GM19463 (cell line): ENCODE data around the gene FAM227A.

ENCODE experiments used
- ATAC-seq: cut with Tn5 transposase; IDR thresholded peaks from one replicate; pipeline ENCODE4 v1.9.1; 2021; ENCODE audit warnings: mild to moderate bottlenecking, moderate library complexity; ENCODE audit not compliant: unreplicated experiment

The FAM227A gene

DNA sequence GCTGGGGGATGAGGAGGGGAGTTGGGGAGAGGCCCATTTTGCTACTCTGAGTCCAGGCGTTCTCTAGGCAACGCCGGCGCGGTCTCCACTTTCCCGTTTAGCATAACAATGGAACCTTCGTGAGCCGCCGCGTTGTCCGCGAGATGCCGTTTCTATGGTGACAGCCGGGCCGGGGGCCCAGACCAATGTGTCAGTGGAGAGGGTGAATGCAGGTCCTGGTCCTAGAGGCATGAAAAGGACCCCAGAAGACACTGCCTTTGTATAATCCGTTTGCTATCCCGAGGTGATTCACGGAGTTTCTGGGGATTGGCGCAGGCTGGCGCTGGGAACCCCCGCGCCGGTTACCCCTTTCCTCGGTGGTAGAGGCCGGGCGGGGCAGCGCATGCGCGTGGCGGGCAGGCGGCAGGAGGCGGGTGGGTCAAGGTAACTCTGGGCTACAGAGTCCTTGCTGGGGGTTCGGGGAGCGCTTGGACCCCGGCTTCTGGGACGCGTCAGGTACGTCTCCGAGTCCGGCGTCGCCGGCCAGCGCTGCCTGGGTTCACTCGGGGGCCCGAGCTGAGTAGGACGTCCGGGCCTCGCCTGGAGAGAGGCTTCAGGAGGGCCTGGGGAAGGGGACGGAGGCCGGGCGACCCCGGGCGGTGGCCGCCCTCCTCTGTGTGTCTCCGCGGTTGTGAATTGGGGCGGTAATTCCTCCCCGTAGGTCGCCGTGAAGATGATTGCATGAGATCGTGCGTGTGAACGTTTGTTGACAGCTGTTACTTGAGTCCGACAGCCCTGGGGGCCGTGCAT, at the start of gene FAM227A, which contains the start of gene CBY1:
Gene FAM227A, minus strand, starts transcription at position 137 of the 789 bp plus-strand sequence. CDS start 6,224 bp downstream, outside the sequence.
Gene CBY1, plus strand, starts transcription at position 383 of the 789 bp plus-strand sequence. CDS start 11,417 bp downstream, outside the sequence.
- ATAC-seq, result peak; percentile 69

DNA sequence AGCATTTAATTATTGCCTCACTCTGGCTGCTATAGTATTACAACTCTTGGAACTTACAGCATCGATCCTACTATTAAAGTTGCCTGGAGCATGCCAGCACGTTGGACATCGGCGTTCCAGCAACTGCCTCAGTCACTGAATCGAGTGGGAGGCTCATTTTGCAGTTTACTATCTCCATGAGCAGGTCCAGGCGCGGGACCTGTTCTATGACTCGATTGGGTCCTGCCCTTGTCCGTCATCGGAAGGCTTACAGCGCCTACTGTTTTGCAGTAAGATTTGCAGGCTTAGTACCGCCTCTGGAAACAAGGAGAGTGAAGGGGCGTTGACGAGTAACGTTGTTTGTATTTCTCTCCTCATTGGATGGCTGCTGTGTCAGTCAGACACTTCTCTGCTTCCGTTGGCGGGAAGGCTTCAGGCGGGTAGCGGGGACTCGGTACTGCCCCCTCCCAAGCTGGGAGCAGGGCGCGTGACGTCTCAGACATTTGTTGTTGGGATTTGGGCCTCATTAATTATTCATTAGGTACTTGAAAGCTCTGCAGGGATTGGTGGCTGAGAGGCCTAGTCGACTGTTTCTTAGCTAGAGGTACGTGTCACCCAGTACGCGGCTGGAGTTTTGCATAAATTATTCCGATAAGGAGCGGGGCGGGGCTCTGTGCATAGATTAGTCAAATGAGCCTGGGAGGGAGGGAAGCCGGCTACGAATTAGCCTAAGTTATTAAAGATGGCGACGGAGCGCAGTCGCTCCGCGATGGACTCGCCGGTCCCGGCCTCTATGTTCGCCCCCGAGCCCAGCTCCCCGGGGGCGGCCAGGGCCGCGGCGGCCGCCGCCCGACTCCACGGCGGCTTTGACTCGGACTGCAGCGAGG, 49.3 kb upstream of the FAM227A start, which contains the start of gene GTPBP1:
Gene GTPBP1, plus strand, starts transcription at position 710 of the 866 bp plus-strand sequence. Its CDS starts 12 bp downstream, at position 722.
- peak; percentile 68 for ATAC-seq

DNA sequence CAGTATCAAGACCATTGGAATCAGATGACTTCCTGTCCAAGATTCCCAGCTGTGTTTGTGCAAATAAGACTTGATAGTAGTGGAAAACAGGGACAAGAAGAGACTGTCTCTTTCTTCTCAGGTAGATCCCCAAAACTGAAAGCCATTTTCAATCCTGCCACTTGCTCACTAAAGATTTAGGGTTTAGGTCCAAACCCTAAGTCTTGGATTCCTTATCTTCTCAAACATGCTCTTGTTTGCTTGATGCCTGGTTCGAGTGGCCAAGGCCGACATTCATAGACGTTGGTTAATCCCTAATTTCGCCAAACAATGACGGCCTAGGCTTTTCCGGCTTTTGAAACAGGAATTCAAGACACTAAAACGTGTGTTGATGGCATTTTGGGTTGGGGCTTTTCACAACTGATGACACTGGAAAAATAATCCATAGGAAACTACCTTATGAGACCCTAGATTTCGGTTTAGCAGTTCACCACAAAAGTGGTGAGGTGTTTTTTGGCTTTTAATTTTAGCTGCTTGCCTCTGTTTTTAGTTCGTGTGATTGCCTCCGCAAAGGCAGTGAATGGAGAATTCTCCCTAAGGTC, 48.6 kb upstream of the FAM227A start:
- no peak for ATAC-seq

DNA sequence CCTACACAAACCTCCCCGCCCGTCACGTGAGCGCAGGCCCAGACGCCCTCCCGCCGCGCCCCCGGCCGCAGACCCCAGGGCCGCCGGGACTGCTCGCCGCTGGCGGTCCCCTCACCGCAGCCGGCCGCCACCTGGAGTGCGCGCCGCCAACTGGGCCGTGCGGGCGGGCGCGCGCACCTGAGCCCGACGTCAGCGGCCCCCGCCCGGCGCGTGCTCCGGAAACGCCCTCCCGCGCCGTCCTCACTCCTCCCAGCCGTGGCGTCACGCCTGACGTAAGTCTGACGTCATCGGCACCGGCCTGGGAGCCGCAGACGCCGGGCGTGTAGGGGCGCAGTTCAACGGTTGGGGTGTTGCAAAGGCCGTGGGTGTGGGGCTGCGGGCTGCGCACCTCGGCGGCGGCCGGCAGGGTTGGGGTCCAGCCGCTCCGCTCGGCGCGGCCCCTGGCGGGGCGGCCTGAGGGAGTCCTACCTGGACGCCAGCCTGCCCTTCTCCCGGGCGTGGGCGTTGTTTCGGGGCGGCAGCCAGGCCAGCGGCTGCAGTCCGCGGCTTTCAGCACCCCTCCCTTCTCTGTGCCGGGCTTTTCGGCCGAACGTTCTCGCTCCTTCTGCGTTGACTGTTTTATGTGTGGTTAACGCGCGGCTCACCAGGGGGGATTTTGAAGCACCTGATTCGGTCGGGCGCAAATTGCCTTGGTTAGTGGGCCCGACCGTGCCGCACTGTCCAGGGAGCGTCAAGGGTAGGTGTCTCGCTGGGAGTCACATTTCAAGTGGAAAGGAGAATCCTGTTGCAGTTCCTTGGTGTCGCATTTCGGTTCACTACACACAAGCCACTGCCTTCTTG, 44.8 kb upstream of the FAM227A start, which contains the start of gene JOSD1:
Gene JOSD1, minus strand, starts transcription at position 155 of the 840 bp plus-strand sequence. CDS start 956 bp downstream, outside the sequence.
- peak; percentile 29 for ATAC-seq

DNA sequence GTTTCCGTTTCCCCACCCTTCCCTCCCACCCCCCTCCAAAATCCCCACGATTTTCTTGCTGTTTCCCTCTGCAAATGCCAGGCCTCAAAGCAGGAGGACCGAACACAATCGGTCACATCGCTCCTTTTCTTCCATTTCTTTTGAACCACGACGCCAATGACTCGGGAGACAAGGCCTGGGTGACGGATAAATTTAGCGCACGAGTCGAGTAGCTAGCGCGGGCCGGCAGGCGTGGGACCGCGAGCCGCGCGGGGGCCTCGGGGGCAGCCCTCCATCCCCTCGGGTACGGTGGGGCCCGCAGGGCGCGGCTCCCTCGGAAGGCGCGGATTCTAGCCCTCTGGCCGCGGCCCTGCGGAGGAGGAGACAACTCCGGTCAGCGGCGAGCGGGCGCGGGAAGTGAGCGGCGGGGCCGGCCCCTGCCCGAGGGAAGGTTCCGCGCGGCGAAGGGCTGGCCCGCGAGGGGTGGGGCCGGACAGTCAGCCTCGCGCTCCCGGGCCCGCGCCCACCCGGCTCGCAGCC, 44.1 kb upstream of the FAM227A start:
- peak; percentile 17 for ATAC-seq

DNA sequence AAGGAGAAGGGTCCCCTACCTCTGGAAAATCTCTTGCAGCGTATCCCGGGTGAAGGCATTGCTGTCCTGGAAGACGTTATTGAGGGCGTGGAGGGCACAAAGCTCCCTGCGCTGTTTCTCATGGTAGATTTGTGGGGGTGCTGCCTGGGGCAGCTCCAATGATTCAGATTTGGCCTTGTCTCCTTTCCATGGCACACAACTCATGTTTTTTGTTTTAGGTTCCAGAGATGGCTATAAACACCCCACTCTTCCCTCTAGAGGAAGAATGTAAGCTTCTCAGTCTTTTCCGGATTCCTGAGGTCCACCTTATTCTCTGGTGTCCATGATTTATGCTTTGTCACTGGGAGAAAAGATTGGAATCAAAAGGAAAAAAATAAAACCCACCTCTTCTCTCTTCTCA, 43.6 kb upstream of the FAM227A start:
- ATAC-seq, result no peak

DNA sequence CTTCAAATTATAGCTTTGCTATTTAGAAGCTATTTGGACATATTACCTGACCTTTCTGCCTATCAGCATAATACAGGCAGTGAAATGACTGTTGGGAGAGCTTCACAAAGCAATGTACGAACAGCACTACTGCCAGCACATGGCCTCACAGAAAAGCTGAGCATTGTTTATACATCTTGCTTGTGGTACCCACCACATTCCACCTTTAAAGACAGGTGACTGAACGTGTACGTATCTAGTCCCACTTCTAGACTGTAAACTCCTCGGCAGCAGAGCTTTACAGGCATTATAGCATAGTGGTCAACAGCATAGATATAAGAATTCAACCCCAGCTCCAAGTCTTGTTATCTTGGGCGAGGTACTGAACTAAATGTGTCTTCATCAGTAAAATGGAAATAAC, 43.0 kb upstream of the FAM227A start:
- ATAC-seq, result no peak

DNA sequence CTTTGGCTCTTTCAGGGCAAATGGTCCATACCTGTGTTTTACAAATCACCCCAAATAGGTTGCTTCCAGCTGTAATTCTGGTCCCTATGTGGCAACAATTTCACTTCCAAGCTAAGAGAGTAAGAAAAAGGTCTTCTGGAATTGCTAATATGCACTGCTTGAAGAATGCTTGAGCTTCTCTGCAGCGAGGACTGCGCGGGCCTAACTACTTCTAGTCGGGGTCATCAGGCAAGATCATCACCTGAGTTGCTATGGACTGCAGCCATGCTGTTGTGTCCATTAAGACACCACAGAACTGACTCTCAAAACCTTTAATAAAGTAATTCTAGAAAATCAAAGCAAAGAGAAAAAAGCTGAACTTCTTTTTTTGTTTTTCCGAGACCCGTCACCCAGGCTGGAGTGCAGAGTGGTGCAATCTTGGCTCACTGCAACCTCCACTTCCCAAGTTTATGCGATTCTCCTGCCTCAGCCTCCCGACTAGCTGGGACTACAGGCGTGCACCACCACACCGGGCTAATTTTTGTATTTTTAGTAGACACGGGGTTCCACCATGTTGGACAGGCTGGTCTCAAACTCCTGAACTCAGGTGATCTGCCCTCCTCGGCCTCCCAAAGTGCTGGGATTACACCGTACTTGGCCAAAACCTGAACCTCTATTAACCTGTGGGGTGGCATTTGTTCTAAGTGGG, 42.4 kb upstream of the FAM227A start:
- no peak for ATAC-seq

DNA sequence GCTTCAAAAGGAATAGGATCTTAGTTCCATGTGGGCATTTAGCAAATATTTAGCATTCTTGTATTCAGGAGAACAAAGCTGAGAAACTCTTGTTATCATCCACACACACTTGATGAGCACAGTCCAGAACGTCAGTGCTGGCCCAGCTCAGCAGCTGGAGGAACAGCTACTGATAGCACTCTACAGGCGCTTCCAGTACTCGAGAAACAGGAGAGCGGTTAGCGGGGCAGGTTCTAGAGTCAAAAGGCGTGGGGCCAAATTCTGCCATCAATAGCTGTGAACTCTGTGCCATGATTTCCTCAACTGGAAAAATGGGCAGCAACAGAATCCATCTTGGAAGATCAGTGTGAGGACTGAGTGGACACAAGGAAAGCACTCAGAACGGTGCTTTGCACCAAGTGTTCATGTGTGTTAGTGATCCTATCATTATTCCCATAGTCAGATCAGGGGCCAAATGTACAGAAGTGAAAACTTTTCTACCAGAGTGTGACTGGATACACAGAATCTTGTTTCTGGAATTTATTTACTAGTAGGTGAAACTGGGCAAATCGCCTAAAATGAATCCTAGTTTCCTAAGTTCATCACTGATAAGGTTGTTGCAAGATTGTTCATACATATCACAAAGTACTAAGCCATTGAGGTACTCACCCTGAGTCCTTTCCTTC, 41.4 kb upstream of the FAM227A start:
- no peak for ATAC-seq

DNA sequence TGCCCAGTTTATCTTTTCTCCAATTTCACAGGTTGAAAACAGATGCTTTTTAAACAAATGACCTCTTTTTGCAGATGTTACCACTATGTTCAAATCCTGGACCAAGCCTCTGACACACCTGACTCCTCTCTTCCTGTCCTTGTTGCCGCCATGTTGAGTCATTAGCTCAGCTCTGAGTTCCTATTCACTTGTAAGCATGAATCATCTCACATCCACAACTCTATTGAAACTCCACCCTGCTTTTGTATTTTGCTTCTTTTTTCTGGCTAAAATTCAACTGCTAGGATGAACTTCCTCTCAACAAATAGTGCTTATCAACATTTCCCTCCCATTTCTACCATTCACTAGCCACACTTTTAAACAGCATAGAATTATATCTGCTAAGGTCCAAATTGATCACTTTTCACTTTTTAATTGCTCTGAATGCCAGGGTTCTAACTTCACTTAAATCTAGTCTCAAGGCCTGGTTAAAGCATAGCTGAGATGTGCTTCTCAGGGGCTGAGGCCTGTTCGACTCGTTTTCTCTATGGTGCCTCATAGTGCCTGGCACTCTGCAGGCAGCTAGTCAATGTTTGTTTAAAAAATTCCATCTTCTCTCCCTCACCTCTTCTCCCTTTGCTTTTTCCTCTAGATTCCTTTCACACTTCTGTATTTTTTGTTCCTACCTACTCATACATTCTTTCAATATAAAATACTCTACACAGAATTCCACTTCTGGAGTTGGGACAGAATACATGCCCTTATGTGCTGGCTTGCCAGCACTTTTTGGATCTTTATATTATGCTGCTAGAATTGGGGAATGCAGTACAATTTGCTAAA, 40.6 kb upstream of the FAM227A start:
- no peak for ATAC-seq

DNA sequence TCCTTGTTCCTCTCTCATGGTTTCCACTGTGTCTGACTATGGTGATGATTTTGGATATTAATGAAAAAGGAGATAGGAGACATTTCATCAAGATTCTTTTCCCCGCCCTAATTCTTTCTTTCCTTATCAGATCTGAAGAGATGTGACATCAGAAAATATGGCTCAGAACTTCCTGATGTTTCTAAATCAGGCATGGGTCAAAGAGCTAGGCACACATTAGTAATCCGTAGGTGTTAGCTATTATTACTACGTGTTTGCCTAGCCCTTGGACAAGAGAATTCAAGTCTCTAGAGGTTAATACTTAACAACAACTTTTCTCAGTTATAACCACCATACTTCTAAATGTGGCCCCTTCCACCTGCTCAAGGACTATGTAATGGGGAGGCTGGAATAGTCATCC, 38.7 kb upstream of the FAM227A start:
- ATAC-seq, result no peak

DNA sequence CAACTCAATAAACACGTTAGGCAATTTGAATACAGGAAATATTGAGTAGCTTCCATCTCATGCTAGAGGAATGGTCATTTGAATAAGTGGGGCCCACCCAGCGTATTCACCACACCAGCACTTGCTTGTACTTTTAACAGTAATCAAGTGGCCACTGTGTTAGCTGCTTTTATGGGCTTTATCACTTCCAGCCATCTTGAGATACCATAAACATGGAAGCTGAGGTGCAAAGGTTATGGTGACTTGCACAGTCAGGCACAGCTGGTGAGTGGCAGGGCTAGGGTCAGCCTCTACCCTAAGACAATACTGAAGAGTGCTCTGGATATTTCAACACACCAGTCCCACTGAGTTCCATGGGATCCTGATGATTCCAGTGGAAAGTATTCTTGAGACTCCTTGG, 37.9 kb upstream of the FAM227A start:
- ATAC-seq, result no peak

DNA sequence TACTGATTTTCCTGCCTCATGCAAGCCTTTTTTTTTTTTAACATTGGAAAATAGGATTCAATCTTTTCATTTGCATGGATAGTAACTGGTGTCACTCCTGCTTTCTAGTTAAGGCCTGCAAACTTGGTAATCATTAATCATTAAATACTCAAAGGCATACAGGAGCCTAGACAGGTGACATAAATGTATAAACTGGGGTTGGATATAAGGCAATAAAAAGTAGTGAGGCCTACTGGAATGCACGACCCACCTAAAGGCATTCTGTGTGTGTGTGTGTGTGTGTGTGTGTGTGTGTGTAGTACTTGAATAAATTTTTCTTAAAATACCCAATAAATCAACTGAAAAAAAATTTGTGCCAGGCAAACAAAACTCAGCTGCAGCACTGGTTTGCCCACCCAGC, 33.5 kb upstream of the FAM227A start:
- ATAC-seq, result no peak

DNA sequence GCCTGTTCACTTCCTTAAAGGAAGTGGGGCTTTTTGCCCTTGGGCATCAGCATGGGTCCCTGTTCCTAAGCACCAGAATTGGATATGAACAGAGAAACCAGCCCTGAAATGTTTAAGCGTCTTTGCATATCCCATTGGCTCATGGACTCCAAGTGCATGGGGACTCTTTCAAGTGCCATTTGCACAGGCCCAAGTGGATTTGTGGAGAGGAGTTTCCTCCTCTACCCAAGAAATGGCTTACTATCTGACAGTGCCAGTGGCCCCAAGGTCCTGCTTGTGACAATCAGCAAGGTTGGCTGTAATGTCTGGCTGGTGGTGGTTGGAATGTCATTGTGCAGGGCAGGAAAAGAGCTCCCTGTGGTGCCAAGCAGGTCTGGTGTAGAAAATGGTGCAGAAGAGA, 29.6 kb upstream of the FAM227A start:
- ATAC-seq, result no peak

DNA sequence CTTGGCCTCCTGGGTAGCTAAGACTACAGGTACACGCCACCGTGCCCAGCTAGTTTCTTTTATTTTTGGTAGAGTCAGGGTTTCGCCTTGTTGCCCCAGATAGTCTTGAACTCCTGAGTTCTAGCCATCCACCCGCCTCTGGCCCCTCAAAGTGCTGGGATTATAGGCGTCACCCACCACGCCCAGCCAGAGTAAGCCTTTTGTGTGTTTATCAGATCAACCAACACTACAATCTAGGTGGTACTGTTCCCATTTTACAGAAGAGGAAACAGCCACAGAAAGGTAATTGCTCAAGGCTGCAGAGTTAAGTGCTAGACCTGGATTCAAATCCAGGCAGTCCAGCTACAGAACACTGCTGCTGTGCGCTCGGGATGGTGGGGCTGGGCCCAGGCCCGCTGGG, 28.7 kb upstream of the FAM227A start:
- ATAC-seq, result no peak

DNA sequence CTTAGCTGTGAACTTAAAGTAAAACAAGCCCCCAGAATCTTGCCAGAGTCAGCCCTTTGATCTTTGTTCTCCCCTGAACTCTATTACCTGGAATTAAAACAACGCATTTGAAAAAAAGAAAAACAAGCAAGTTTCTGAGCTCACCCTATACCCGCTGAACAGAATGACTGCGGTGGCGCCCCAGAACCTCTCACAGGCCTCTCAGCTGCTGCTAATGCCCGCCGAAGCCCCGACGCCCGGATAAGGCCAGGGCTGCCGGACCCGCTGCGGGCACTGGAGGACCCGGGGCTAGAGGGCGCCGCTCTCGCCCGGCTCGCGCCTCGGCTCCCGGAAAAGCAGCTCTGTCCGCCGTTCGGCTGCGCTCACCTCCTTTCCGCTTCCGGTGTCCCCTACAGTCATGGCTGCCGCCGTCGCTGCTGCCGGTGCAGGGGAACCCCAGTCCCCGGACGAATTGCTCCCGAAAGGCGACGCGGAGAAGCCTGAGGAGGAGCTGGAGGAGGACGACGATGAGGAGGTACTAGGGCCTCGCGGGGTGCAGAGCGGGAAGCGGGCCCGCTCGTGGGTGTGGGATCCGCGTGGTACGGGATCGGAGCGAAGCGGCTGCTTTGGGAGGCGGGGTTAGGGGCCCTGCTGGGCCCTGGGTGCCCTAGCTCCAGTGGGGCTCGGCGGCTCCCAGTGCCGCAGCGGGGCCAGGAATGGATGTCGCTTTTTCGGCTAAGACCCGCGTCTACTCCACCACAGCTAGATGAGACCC, 25.6 kb upstream of the FAM227A start, which contains the start of gene TOMM22:
Gene TOMM22, plus strand, starts transcription at position 376 of the 754 bp plus-strand sequence. Its CDS starts 22 bp downstream, at position 398.
- ATAC-seq, result peak; percentile 98

DNA sequence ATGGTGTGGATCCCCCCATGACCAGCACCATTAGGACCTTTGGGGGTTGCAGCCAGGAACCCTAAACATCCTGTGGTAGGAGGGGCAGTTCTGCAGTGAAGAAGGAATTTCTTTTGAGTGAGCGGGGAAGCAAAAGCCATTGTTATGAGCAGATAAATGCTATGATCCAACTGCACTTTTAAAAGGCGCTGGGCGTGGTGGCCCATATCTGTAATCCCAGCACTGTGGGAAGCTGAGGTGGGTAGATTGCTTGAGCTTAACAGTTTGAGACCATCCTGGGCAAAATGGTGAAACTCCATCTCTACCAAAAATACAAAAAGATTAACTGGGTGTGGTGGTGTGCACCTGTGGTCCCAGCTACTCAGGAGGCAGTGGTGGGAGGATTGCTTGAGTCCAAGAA, 19.6 kb upstream of the FAM227A start:
- no peak for ATAC-seq
